ENCODE measurements around the gene EEFSEC.

The EEFSEC gene

GRCh38 chr3:128195802-128196201 lies 42.5 kb downstream of the EEFSEC start:
- DNase-seq (ENCODE audit: low read depth in 1 of 2, low spot score in 1 of 2), result no peak
- no peak overlapping the region for H3K4me3 ChIP-seq (replicated peaks; ENCODE audit: insufficient read depth, low read length)
- TF ChIP-seq POLR2AphosphoS5 (IDR thresholded peaks at IDR 0.05; ENCODE audit: low read depth), result no peak
- no peak for TF ChIP-seq CTCF (IDR thresholded peaks at IDR 0.05; ENCODE audit: insufficient read depth, low read length)
- TF ChIP-seq GABPA (IDR thresholded peaks at IDR 0.05; ENCODE audit: low read depth), result no peak
- TF ChIP-seq, protein P1, sequence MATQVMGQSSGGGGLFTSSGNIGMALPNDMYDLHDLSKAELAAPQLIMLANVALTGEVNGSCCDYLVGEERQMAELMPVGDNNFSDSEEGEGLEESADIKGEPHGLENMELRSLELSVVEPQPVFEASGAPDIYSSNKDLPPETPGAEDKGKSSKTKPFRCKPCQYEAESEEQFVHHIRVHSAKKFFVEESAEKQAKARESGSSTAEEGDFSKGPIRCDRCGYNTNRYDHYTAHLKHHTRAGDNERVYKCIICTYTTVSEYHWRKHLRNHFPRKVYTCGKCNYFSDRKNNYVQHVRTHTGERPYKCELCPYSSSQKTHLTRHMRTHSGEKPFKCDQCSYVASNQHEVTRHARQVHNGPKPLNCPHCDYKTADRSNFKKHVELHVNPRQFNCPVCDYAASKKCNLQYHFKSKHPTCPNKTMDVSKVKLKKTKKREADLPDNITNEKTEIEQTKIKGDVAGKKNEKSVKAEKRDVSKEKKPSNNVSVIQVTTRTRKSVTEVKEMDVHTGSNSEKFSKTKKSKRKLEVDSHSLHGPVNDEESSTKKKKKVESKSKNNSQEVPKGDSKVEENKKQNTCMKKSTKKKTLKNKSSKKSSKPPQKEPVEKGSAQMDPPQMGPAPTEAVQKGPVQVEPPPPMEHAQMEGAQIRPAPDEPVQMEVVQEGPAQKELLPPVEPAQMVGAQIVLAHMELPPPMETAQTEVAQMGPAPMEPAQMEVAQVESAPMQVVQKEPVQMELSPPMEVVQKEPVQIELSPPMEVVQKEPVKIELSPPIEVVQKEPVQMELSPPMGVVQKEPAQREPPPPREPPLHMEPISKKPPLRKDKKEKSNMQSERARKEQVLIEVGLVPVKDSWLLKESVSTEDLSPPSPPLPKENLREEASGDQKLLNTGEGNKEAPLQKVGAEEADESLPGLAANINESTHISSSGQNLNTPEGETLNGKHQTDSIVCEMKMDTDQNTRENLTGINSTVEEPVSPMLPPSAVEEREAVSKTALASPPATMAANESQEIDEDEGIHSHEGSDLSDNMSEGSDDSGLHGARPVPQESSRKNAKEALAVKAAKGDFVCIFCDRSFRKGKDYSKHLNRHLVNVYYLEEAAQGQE (IDR thresholded peaks at IDR 0.05; ENCODE audit: insufficient replicate concordance, low read depth), result no peak
- no peak for TF ChIP-seq SPI1 (IDR thresholded peaks at IDR 0.05; ENCODE audit: borderline replicate concordance, low read depth)
- H3K27me3 ChIP-seq (ENCODE audit: insufficient read depth, poor library complexity, severe bottlenecking), result no peaks in the 10 kb centered on the region
- H3K27ac ChIP-seq (replicated peaks), result no peak overlapping the region

GRCh38 chr3:128196647-128197046 lies 43.4 kb downstream of the EEFSEC start:
- Histone ChIP-seq H3K4me3 (replicated peaks; ENCODE audit: insufficient read depth, low read length) (no peak overlapping the region), H3K27me3 (ENCODE audit: insufficient read depth, poor library complexity, severe bottlenecking) (no peaks in the 10 kb centered on the region), H3K27ac (replicated peaks) (no peak overlapping the region)
- TF ChIP-seq SPI1 (IDR thresholded peaks at IDR 0.05; ENCODE audit: borderline replicate concordance, low read depth) (no peak), POLR2AphosphoS5 (IDR thresholded peaks at IDR 0.05; ENCODE audit: low read depth) (no peak), GABPA (IDR thresholded peaks at IDR 0.05; ENCODE audit: low read depth) (no peak), CTCF (IDR thresholded peaks at IDR 0.05; ENCODE audit: insufficient read depth, low read length) (no peak)
- TF ChIP-seq, protein P1 (IDR thresholded peaks at IDR 0.05; ENCODE audit: insufficient replicate concordance, low read depth), result no peak
- no peak for DNase-seq (ENCODE audit: low read depth in 1 of 2, low spot score in 1 of 2)

GRCh38 chr3:128197855-128198254 lies 44.6 kb downstream of the EEFSEC start:
- no peak for TF ChIP-seq SPI1 (IDR thresholded peaks at IDR 0.05; ENCODE audit: borderline replicate concordance, low read depth)
- TF ChIP-seq GABPA (IDR thresholded peaks at IDR 0.05; ENCODE audit: low read depth), result no peak
- no peak for TF ChIP-seq POLR2AphosphoS5 (IDR thresholded peaks at IDR 0.05; ENCODE audit: low read depth)
- TF ChIP-seq, protein P1 (IDR thresholded peaks at IDR 0.05; ENCODE audit: insufficient replicate concordance, low read depth), result no peak
- Histone ChIP-seq H3K27ac (replicated peaks) (no peak overlapping the region), H3K27me3 (ENCODE audit: insufficient read depth, poor library complexity, severe bottlenecking) (no peaks in the 10 kb centered on the region), H3K4me3 (replicated peaks; ENCODE audit: insufficient read depth, low read length) (no peak overlapping the region)
- DNase-seq (ENCODE audit: low read depth in 1 of 2, low spot score in 1 of 2), result no peak

Data from HL-60 (cell line).